Suprapubic skin (tissue), 4 donors: Measurements from ENCODE around the gene PROSER2.

Experiments
- CTCF ChIP-seq, 2 donors: fragments of 200-600 bp in 1 of 2; fragments of 450-650 bp in 1 of 2; sonication (generic) in 1 of 2; IDR thresholded peaks; one replicate each; pipeline ENCODE4 v1.5.1; 2016 to 2019; ENCODE audit warnings: antibody characterized with exemption in 2 of 2, mild to moderate bottlenecking in 1 of 2, moderate library complexity in 1 of 2
- POLR2A ChIP-seq, 2 donors: fragments of 450-650 bp; IDR thresholded peaks; one replicate each; pipeline ENCODE4 v1.6.1; 2017; ENCODE audit warnings: antibody characterized with exemption in 2 of 2, mild to moderate bottlenecking in 2 of 2, moderate library complexity in 2 of 2
- POLR2AphosphoS5 ChIP-seq, 3 donors: sonication (generic); formaldehyde crosslinking; IDR thresholded peaks; one replicate each; pipeline ENCODE4 v1.6.1; 2017; ENCODE audit warnings: antibody characterized with exemption in 3 of 3

- TF ChIP-seq CTCF (IDR thresholded peaks at IDR 0.05) (no peak), POLR2A (IDR thresholded peaks at IDR 0.05) (no peak), POLR2AphosphoS5 (IDR thresholded peaks at IDR 0.05) (no peak)
These were observed 47.8 kb downstream of the PROSER2 start for GRCh38 chr10:11870900-11871400.
